Measurements from ENCODE around the gene EXOC4.

Gene EXOC4

GRCh38 chr7:133691727-133692610 lies 439.1 kb downstream of the EXOC4 start:
- no peaks in the 10 kb centered on the region for H3K27me3 ChIP-seq (replicated peaks in 2 of 5; ENCODE audit: control insufficient read depth in 4 of 5, insufficient read depth in 5 of 5, low read length in 4 of 5)
- 100% methylated on average over 1 of the region's 4 CpGs for WGBS (ENCODE audit: insufficient coverage)
- no peaks in the 10 kb centered on the region for H3K9me3 ChIP-seq (ENCODE audit: control extremely low read depth in 1 of 5, control insufficient read depth in 4 of 5, insufficient read depth in 2 of 5, low read depth in 1 of 5, low read length in 4 of 5)
- ChIA-PET POLR2A (no interaction called here), CTCF (interaction anchor here (1.3 kb wide), 1 partner anchor 9 kb away, joined by 3 read pairs; no protein-coding TSS in a partner anchor)
- H3K27ac ChIP-seq (ENCODE audit: insufficient read depth in 1 of 2, low read depth in 1 of 2, low read length in 2 of 2, poor library complexity in 1 of 2, severe bottlenecking in 2 of 2) = no peak overlapping the region
- no peaks in the 10 kb centered on the region for H3K36me3 ChIP-seq (ENCODE audit: control insufficient read depth in 4 of 4, insufficient read depth in 4 of 4, low read length in 3 of 4)
- DNase-seq = no peak
- H3K4me1 ChIP-seq (ENCODE audit: control extremely low read depth in 1 of 4, control insufficient read depth in 4 of 4, insufficient read depth in 4 of 4, low read length in 3 of 4) = peaks cover 0 to 8% (median 5%) of the 10 kb centered on the region in 4 experiments
- no peak overlapping the region for H3K4me3 ChIP-seq (ENCODE audit: control insufficient read depth in 1 of 7, extremely low read depth in 1 of 7, insufficient read depth in 4 of 7, low read depth in 2 of 7, low read length in 6 of 7)

- no peak for DNase-seq
- CTCF ChIA-PET = interaction anchor here (0.7 kb wide), 1 partner anchor 448 kb away, joined by 3 read pairs; no protein-coding TSS in a partner anchor
- 95% methylated on average over 4 of the region's 5 CpGs for WGBS (ENCODE audit: insufficient coverage)
- POLR2A ChIA-PET = no interaction called here
- no peaks in the 10 kb centered on the region for H3K36me3 ChIP-seq (ENCODE audit: control insufficient read depth in 4 of 4, insufficient read depth in 4 of 4, low read length in 3 of 4)
- H3K4me3 ChIP-seq (ENCODE audit: control insufficient read depth in 1 of 7, extremely low read depth in 1 of 7, insufficient read depth in 4 of 7, low read depth in 2 of 7, low read length in 6 of 7) = no peak overlapping the region
- H3K4me1 ChIP-seq (ENCODE audit: control extremely low read depth in 1 of 4, control insufficient read depth in 4 of 4, insufficient read depth in 4 of 4, low read length in 3 of 4) = peaks cover 0 to 8% (median 5%) of the 10 kb centered on the region in 4 experiments
- H3K27ac ChIP-seq (ENCODE audit: insufficient read depth in 1 of 2, low read depth in 1 of 2, low read length in 2 of 2, poor library complexity in 1 of 2, severe bottlenecking in 2 of 2) = no peak overlapping the region
- H3K27me3 ChIP-seq (replicated peaks in 2 of 5; ENCODE audit: control insufficient read depth in 4 of 5, insufficient read depth in 5 of 5, low read length in 4 of 5) = no peaks in the 10 kb centered on the region
- H3K9me3 ChIP-seq (ENCODE audit: control extremely low read depth in 1 of 5, control insufficient read depth in 4 of 5, insufficient read depth in 2 of 5, low read depth in 1 of 5, low read length in 4 of 5) = no peaks in the 10 kb centered on the region
Measured at GRCh38 chr7:133693281-133693680, 440.4 kb downstream of the EXOC4 start.

- Histone ChIP-seq H3K27me3 (replicated peaks in 2 of 5; ENCODE audit: control insufficient read depth in 4 of 5, insufficient read depth in 5 of 5, low read length in 4 of 5) (no peaks in the 10 kb centered on the region), H3K4me3 (ENCODE audit: control insufficient read depth in 1 of 7, extremely low read depth in 1 of 7, insufficient read depth in 4 of 7, low read depth in 2 of 7, low read length in 6 of 7) (no peak overlapping the region), H3K4me1 (ENCODE audit: control extremely low read depth in 1 of 4, control insufficient read depth in 4 of 4, insufficient read depth in 4 of 4, low read length in 3 of 4) (no peaks in the 10 kb centered on the region), H3K9me3 (ENCODE audit: control extremely low read depth in 1 of 5, control insufficient read depth in 4 of 5, insufficient read depth in 2 of 5, low read depth in 1 of 5, low read length in 4 of 5) (no peaks in the 10 kb centered on the region), H3K36me3 (ENCODE audit: control insufficient read depth in 4 of 4, insufficient read depth in 4 of 4, low read length in 3 of 4) (no peaks in the 10 kb centered on the region), H3K27ac (ENCODE audit: insufficient read depth in 1 of 2, low read depth in 1 of 2, low read length in 2 of 2, poor library complexity in 1 of 2, severe bottlenecking in 2 of 2) (no peak overlapping the region)
- POLR2A ChIA-PET = interaction anchor here (0.6 kb wide), 1 partner anchor 32 kb away, joined by 3 read pairs; no protein-coding TSS in a partner anchor
- no peak for DNase-seq
- whole genome bisulfite sequencing (ENCODE audit: insufficient coverage) = 100% methylated on average over 3 of the region's 4 CpGs
- CTCF ChIA-PET = no interaction called here
Measured at GRCh38 chr7:133696056-133696455, 443.2 kb downstream of the EXOC4 start.

- WGBS (ENCODE audit: insufficient coverage) = 97% methylated on average over 4 of the region's 4 CpGs
- no peak for DNase-seq
- ChIA-PET POLR2A (no interaction called here), CTCF (interaction anchor here (0.6 to 1.0 kb wide), 2 partner anchors 18 to 46 kb away, joined by 3 read pairs; no protein-coding TSS in a partner anchor)
- Histone ChIP-seq H3K4me1 (ENCODE audit: control extremely low read depth in 1 of 4, control insufficient read depth in 4 of 4, insufficient read depth in 4 of 4, low read length in 3 of 4) (no peaks in the 10 kb centered on the region), H3K27ac (ENCODE audit: insufficient read depth in 1 of 2, low read depth in 1 of 2, low read length in 2 of 2, poor library complexity in 1 of 2, severe bottlenecking in 2 of 2) (no peak overlapping the region), H3K9me3 (ENCODE audit: control extremely low read depth in 1 of 5, control insufficient read depth in 4 of 5, insufficient read depth in 2 of 5, low read depth in 1 of 5, low read length in 4 of 5) (no peaks in the 10 kb centered on the region), H3K27me3 (replicated peaks in 2 of 5; ENCODE audit: control insufficient read depth in 4 of 5, insufficient read depth in 5 of 5, low read length in 4 of 5) (no peaks in the 10 kb centered on the region), H3K36me3 (ENCODE audit: control insufficient read depth in 4 of 4, insufficient read depth in 4 of 4, low read length in 3 of 4) (no peaks in the 10 kb centered on the region), H3K4me3 (ENCODE audit: control insufficient read depth in 1 of 7, extremely low read depth in 1 of 7, insufficient read depth in 4 of 7, low read depth in 2 of 7, low read length in 6 of 7) (no peak overlapping the region)
Measured at GRCh38 chr7:133697585-133697984, 444.7 kb downstream of the EXOC4 start.

GRCh38 chr7:133698127-133698526 lies 445.2 kb downstream of the EXOC4 start:
- Histone ChIP-seq H3K4me3 (ENCODE audit: control insufficient read depth in 1 of 7, extremely low read depth in 1 of 7, insufficient read depth in 4 of 7, low read depth in 2 of 7, low read length in 6 of 7) (no peak overlapping the region), H3K27me3 (replicated peaks in 2 of 5; ENCODE audit: control insufficient read depth in 4 of 5, insufficient read depth in 5 of 5, low read length in 4 of 5) (no peaks in the 10 kb centered on the region), H3K36me3 (ENCODE audit: control insufficient read depth in 4 of 4, insufficient read depth in 4 of 4, low read length in 3 of 4) (no peaks in the 10 kb centered on the region), H3K27ac (ENCODE audit: insufficient read depth in 1 of 2, low read depth in 1 of 2, low read length in 2 of 2, poor library complexity in 1 of 2, severe bottlenecking in 2 of 2) (no peak overlapping the region), H3K9me3 (ENCODE audit: control extremely low read depth in 1 of 5, control insufficient read depth in 4 of 5, insufficient read depth in 2 of 5, low read depth in 1 of 5, low read length in 4 of 5) (no peaks in the 10 kb centered on the region), H3K4me1 (ENCODE audit: control extremely low read depth in 1 of 4, control insufficient read depth in 4 of 4, insufficient read depth in 4 of 4, low read length in 3 of 4) (no peaks in the 10 kb centered on the region)
- POLR2A ChIA-PET = no interaction called here
- CTCF ChIA-PET = interaction anchor here (1.0 kb wide), 1 partner anchor 45 kb away, joined by 3 read pairs; no protein-coding TSS in a partner anchor
- no peak for DNase-seq
- 100% methylated on average over 1 of the region's 6 CpGs for WGBS (ENCODE audit: insufficient coverage)

- Histone ChIP-seq H3K27me3 (replicated peaks in 2 of 5; ENCODE audit: control insufficient read depth in 4 of 5, insufficient read depth in 5 of 5, low read length in 4 of 5) (no peaks in the 10 kb centered on the region), H3K4me3 (ENCODE audit: control insufficient read depth in 1 of 7, extremely low read depth in 1 of 7, insufficient read depth in 4 of 7, low read depth in 2 of 7, low read length in 6 of 7) (no peak overlapping the region), H3K4me1 (ENCODE audit: control extremely low read depth in 1 of 4, control insufficient read depth in 4 of 4, insufficient read depth in 4 of 4, low read length in 3 of 4) (no peaks in the 10 kb centered on the region), H3K9me3 (ENCODE audit: control extremely low read depth in 1 of 5, control insufficient read depth in 4 of 5, insufficient read depth in 2 of 5, low read depth in 1 of 5, low read length in 4 of 5) (no peaks in the 10 kb centered on the region), H3K27ac (ENCODE audit: insufficient read depth in 1 of 2, low read depth in 1 of 2, low read length in 2 of 2, poor library complexity in 1 of 2, severe bottlenecking in 2 of 2) (no peak overlapping the region), H3K36me3 (ENCODE audit: control insufficient read depth in 4 of 4, insufficient read depth in 4 of 4, low read length in 3 of 4) (no peaks in the 10 kb centered on the region)
- CTCF ChIA-PET = no interaction called here
- 90% methylated on average over 3 of the region's 4 CpGs for WGBS (ENCODE audit: insufficient coverage)
- DNase-seq = peak in 2 of 3 donors; percentile 13 to 35
- POLR2A ChIA-PET = no interaction called here
Measured at GRCh38 chr7:133699386-133699785, 446.5 kb downstream of the EXOC4 start.

GRCh38 chr7:133702078-133702477 lies 449.2 kb downstream of the EXOC4 start:
- Histone ChIP-seq H3K4me3 (ENCODE audit: control insufficient read depth in 1 of 7, extremely low read depth in 1 of 7, insufficient read depth in 4 of 7, low read depth in 2 of 7, low read length in 6 of 7) (no peak overlapping the region), H3K36me3 (ENCODE audit: control insufficient read depth in 4 of 4, insufficient read depth in 4 of 4, low read length in 3 of 4) (no peaks in the 10 kb centered on the region), H3K27me3 (replicated peaks in 2 of 5; ENCODE audit: control insufficient read depth in 4 of 5, insufficient read depth in 5 of 5, low read length in 4 of 5) (no peaks in the 10 kb centered on the region), H3K4me1 (ENCODE audit: control extremely low read depth in 1 of 4, control insufficient read depth in 4 of 4, insufficient read depth in 4 of 4, low read length in 3 of 4) (no peaks in the 10 kb centered on the region), H3K9me3 (ENCODE audit: control extremely low read depth in 1 of 5, control insufficient read depth in 4 of 5, insufficient read depth in 2 of 5, low read depth in 1 of 5, low read length in 4 of 5) (no peaks in the 10 kb centered on the region), H3K27ac (ENCODE audit: insufficient read depth in 1 of 2, low read depth in 1 of 2, low read length in 2 of 2, poor library complexity in 1 of 2, severe bottlenecking in 2 of 2) (no peak overlapping the region)
- CTCF ChIA-PET = no interaction called here
- no peak for DNase-seq
- POLR2A ChIA-PET = interaction anchor here (0.6 kb wide), 1 partner anchor 40 kb away, joined by 3 read pairs; no protein-coding TSS in a partner anchor
- WGBS (ENCODE audit: insufficient coverage) = 100% methylated on average over 1 of the region's 7 CpGs
